ENCODE results near the gene FAM193B.
"Not testable (repeated sequence)": the region's sequence is repeated elsewhere in the genome, so short reads cannot be mapped to it uniquely, and the experiment has no call there.

FAM193B gene

GRCh38 chr5:177486256-177486655, 68.1 kb downstream of the FAM193B start:
- DNase-seq (ENCODE audit: low read depth): no peak

- DNase-seq (ENCODE audit: low read depth): not testable (repeated sequence)
Measured at GRCh38 chr5:177485753-177486152, 68.6 kb downstream of the FAM193B start.

- DNase-seq (ENCODE audit: low read depth): no peak
Measured at GRCh38 chr5:177484902-177485549, 69.3 kb downstream of the FAM193B start.

- DNase-seq (ENCODE audit: low read depth): no peak
Measured at GRCh38 chr5:177483994-177484901, 70.1 kb downstream of the FAM193B start.

GRCh38 chr5:177483042-177483441, 71.3 kb downstream of the FAM193B start:
- no peak for DNase-seq (ENCODE audit: low read depth)

- DNase-seq (ENCODE audit: low read depth): no peak
Measured at GRCh38 chr5:177482359-177482795, 72.0 kb downstream of the FAM193B start.

GRCh38 chr5:177479774-177480173, 74.6 kb downstream of the FAM193B start:
- DNase-seq (ENCODE audit: low read depth): no peak

GRCh38 chr5:177478711-177479646, 75.4 kb downstream of the FAM193B start:
- peak; percentile 36 for DNase-seq (ENCODE audit: low read depth)

- DNase-seq (ENCODE audit: low read depth): no peak
Measured at GRCh38 chr5:177477701-177478477, 76.5 kb downstream of the FAM193B start.

- no peak for DNase-seq (ENCODE audit: low read depth)
Measured at GRCh38 chr5:177476531-177477233, 77.7 kb downstream of the FAM193B start.

- no peak for DNase-seq (ENCODE audit: low read depth)
Measured at GRCh38 chr5:177475563-177476427, 78.6 kb downstream of the FAM193B start.

- DNase-seq (ENCODE audit: low read depth): no peak
Measured at GRCh38 chr5:177474846-177475562, 79.4 kb downstream of the FAM193B start.

GRCh38 chr5:177474002-177474476, 80.3 kb downstream of the FAM193B start:
- no peak for DNase-seq (ENCODE audit: low read depth)

- DNase-seq (ENCODE audit: low read depth): no peak
Measured at GRCh38 chr5:177473443-177474001, 80.8 kb downstream of the FAM193B start, which contains the start of gene DBN1. Gene DBN1, minus strand, starts transcription at chr5:177473634. Its CDS starts 113 bp downstream, at chr5:177473521.

- peak; percentile 71 for DNase-seq (ENCODE audit: low read depth)
Measured at GRCh38 chr5:177472460-177473442, 81.6 kb downstream of the FAM193B start.

- DNase-seq (ENCODE audit: low read depth): peak; percentile 60
Measured at GRCh38 chr5:177471610-177472356, 82.6 kb downstream of the FAM193B start.
